GM12874 (cell line): ENCODE measurements around the gene DAPK1.

Experiments
- TF ChIP-seq, protein P1 (sequence below): IDR thresholded peaks from 2 replicates; pipeline ENCODE4 v1.5.1; 2011; ENCODE audit warnings: low read depth, mild to moderate bottlenecking, control low read depth, low read length, moderate library complexity; ENCODE audit not compliant: insufficient read depth

The DAPK1 gene

DNA sequence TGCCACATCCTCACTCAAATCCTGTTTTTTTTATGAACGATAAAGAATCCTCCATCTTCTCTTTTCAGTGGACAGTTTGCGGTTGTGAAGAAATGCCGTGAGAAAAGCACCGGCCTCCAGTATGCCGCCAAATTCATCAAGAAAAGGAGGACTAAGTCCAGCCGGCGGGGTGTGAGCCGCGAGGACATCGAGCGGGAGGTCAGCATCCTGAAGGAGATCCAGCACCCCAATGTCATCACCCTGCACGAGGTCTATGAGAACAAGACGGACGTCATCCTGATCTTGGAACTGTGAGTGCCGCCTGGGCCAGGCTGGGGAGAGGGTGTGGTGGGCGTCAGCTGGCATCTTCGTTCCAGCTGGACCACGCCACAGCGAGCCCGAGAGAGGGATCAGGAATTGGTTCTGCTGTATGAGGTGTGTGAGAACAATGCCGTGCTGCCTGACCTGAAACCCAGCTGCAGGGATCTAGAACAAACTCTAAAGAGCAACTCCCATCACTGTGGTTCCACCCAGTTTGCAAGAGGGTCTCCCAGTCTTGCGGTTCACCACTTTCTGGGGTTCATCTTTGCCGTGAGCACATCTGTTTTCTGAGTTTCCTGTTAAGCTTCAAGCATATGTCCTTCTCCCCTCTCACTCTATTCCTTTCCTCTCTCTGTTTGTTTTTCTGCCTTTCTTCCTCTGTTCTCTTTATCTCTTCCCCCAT, 107.4 kb downstream of the DAPK1 start:
- TF ChIP-seq, protein P1, sequence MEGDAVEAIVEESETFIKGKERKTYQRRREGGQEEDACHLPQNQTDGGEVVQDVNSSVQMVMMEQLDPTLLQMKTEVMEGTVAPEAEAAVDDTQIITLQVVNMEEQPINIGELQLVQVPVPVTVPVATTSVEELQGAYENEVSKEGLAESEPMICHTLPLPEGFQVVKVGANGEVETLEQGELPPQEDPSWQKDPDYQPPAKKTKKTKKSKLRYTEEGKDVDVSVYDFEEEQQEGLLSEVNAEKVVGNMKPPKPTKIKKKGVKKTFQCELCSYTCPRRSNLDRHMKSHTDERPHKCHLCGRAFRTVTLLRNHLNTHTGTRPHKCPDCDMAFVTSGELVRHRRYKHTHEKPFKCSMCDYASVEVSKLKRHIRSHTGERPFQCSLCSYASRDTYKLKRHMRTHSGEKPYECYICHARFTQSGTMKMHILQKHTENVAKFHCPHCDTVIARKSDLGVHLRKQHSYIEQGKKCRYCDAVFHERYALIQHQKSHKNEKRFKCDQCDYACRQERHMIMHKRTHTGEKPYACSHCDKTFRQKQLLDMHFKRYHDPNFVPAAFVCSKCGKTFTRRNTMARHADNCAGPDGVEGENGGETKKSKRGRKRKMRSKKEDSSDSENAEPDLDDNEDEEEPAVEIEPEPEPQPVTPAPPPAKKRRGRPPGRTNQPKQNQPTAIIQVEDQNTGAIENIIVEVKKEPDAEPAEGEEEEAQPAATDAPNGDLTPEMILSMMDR = no peak

DNA sequence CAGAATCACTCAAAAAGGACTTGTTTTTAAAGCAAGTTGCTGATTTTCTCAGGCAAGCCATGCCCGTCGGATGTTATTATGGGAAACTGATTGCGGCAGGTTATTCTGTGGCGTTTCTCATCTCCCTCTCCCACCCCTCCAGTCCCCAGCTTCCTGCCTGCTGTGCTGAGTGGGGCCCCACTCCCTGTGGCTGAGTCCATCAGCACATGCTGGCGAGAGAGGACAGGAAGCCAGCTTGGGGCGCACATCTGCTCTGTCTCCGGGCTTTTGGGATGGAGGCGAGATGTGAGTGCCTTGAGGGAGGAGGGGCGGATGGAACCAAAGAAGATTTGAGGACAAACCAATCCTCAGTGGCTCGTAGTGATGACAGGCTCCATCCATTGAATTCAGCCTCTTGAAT, 108.0 kb downstream of the DAPK1 start:
- TF ChIP-seq, protein P1 = no peak

DNA sequence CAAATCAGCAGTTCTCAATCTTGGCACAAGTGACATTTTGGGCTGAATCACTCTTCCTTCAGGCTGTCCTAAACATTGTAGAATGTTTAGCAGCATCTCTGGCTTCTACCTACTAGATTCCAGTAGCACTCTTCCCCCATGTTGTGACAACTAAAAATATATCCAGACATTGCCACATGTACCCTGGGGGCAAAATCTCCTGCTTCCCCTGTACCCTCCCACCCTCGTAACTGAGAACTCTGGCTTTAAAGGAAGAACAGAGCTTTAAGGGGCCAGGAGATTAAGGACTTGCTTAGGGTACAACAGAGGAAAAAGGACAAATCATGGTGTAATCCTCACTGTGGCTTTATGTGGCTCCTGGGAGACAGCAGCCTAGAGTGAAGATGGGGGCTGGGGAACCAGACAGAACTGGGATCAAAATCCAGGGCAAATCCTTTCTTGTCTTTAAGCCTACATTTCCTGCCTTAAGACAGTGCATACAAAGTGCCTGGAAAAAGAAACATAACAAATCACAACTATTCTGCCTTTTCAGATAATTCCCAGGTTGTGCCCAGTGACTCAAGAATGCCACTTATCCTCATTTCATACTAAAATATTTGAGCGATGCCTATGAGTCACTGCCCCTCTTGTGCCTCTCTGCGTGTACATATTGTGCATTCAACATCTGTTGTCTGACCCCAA, 109.3 kb downstream of the DAPK1 start:
- TF ChIP-seq, protein P1 = no peak

DNA sequence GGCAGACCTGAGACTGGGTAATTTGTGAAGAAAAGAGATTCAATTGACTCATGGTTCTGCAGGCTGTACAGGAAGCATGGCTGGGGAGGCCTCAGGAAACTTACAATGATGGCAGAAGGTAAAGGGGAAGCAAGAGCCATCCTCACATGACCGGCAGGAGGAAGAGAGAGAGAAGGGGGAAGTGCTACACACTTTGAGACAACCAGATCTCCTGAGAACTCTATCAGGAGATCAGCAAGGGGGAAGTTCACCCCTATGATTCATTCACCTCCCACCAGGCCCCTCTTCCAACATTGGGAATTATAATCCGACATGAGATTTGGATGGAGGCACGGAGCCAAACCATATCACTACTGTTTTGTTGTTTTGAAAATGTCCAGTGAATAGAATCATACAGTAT, 110.2 kb downstream of the DAPK1 start:
- TF ChIP-seq, protein P1 = no peak

DNA sequence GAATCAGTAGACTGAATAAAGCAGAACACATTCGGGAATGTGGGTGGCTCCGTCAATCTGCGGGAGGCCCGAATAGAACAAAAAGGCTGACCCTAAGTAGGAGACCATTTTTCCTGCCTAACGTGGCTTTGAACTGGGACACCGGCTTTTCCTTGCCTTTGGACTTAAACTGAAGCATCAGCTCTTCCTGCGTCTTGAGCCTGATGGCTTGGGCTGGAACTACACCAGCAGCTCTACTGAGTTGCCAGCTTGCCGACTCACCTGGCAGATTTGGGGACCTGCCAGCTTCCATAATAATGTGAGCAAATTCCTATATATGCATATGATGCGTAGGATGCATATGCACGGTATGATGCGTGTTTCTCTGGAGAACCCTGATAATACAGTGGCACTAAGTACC, 111.3 kb downstream of the DAPK1 start:
- TF ChIP-seq, protein P1 = no peak

DNA sequence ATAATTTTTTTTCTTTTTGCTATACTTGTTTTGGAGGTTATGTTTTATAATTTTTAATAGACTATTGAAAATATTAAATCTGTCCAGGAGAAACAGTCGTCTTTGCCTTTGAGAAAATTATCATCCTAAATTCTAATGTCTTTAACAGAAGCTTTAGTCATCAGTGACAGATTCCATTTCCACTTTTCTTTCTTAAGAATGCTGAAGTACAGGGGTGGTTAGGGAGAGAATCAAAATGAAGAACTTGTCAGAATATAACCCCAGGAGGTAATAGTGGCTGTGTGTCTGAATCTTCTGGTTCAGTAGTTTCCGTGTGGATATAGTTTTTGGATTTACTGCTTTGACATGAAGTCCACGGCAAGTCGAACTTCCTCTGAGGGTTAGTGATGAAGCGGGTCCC, 111.8 kb downstream of the DAPK1 start:
- TF ChIP-seq, protein P1 = no peak

DNA sequence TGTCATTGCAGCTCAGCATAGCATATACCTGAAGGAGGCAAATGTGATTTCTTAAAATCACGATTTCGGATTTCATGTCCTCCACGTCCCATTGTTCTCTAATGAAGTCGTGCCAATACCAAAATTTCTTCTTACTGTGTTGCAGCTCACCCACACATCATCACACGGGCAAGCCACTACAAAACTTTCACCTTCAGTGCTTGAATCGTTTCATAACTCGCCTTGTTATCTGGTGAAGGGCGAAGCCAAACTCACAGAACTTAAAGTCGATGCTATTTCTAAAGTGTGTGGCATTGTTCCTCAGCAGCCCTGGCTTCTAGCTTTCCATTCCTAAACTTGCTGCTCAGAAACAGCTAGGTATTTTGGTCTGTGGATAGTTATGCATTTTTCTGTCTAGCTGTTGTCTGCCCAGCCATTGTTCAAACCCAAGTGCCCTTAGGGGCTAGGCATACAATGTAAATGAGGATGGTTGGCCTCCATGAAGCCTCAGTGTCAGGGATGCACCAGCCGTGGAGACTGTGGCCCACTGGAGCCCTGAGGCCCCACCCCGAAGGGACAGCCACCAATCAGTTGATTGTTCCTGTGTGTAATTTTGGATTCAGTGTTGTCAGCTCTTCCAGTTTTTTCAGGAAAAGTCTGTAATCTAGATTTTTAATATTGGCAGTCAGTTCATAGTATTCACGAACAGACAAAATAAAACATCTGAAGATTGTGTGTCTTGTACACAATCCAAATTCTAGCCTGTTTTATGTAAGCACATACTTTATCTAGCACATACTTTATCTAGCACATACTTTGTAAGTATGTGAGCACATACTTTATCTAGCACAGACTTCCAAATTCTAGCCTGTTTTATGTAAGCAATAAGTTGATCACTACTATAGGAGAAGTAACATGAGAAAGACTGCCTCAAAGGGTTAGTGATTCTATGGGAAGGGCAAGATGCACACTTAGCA, 112.8 kb downstream of the DAPK1 start:
- TF ChIP-seq, protein P1 = no peak
